Embryonic facial prominence (tissue), 1 donor: ENCODE measurements around the gene OPCML.

ENCODE experiments used
- DNase-seq: peaks from one replicate; pipeline ENCODE4 v3.0.0-alpha.2; 2016; ENCODE audit errors: extremely low spot score

OPCML gene

GRCh38 chr11:133360860-133361688 lies 171.2 kb downstream of the OPCML start:
- no peak for DNase-seq

DNA sequence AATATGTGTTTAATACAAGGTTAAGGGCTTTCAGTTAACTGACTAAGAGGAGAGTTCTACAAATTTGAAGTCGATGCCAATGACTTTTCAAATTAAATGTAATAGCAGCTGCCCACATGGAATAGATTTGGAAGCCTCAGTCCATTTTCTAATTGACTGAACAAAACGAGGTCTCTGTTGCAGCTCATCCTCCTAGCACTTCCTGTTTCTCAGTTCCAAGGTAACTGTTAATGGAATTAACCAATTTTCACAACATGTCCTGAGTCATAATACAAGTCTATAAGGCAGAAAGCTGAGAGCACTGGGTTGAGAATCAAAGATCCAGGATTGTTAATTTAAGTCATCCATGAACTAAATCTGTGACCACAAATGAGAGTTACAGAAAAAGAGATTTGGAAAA lies 177.2 kb downstream of the OPCML start:
- DNase-seq: no peak

- DNase-seq: no peak
Measured at GRCh38 chr11:133354069-133354468, 178.2 kb downstream of the OPCML start.

GRCh38 chr11:133350045-133350444 lies 182.3 kb downstream of the OPCML start:
- no peak for DNase-seq

GRCh38 chr11:133347988-133348387 lies 184.3 kb downstream of the OPCML start:
- no peak for DNase-seq

GRCh38 chr11:133346137-133346536 lies 186.2 kb downstream of the OPCML start:
- no peak for DNase-seq

- DNase-seq: no peak
Measured at GRCh38 chr11:133343951-133344350, 188.3 kb downstream of the OPCML start.

DNA sequence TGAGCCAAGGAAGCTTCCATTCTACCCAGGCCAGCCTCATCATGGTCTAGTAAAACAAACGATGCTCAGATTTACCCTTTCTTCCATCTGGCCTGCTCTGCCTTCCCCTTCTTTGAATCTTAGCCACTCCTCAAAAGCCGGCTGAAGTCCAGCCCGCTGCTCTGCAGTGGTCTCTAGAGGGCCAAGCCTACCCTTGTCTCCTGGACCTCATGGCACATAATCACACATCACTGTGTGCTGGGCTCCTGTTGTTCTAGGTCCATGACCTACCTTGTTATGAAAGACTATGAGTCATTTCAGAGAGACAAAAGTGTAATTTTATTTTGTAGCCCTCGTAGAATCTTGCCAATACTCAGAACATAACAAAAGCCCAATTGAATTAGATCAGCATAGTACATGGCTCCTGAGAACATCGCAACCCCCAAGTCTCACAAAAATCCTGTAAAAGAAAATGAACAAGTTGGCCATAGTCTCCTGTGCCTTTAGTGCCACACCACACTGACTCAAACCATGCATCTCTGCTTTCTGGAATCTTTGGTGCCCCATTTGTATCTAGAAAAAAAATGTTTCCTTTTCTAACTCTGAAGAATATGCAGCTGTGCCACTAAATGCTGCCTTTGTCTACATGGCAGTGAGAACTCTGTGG lies 192.7 kb downstream of the OPCML start:
- no peak for DNase-seq

DNA sequence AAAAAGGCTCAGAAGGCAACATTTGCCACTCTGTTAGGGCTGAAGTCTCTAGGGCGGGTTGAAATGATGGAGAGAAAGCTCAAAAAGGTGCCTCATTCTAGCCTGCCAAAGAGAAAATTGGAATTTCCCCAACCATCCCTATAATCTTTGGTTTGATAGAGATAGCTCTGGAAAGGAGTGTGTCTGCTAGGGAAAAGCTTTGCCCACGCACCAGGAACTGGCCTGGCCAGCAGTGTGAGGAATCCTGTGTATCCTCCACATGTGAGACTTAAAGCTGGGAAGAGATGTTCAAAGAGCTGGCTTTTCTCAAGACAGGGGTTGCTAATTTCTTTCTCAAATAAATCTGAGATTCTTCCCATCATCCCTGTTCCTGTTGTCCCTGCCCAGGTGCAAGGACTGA lies 193.7 kb downstream of the OPCML start:
- no peak for DNase-seq

GRCh38 chr11:133337951-133338418 lies 194.3 kb downstream of the OPCML start:
- no peak for DNase-seq

DNA sequence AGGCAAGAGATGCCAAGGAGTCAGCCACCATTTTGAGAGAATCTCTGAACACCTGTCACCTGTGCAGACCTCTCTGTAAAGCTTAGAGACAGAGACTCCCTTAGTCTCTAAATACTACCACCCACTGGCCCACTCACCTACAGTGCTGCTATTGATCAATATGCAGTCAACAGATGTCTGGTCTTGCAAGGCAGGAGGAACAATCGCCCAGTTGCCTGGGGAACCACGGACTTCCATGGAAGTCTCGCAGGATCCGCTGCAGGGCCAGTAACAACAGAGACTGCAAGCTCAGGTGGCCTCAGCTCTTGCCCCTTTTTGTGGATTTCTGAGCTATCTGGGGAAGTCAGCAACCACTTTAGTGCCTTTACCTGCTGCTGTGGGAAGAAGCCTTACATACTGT lies 195.1 kb downstream of the OPCML start:
- no peak for DNase-seq

DNA sequence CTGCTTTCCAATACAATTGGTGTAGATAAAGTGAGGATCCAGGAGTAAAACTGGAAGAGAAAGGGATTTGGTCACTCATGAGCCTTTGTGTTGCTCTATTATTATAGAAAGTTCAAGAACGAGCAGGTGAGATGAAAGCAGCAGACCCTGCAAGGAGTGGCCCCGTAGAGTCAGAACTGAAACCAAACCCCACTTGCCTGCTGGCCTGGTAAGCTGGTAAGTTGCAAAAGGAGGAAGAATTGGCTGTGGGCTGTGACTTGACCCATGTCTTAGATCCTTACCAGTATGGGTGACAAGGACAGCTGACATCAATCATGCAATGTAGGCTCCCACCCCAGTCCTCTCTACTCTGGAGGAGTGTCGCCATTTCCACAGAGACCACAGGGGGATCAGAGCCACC lies 201.3 kb downstream of the OPCML start:
- DNase-seq: no peak

- no peak for DNase-seq
Measured at GRCh38 chr11:133326849-133327248, 205.5 kb downstream of the OPCML start.

DNA sequence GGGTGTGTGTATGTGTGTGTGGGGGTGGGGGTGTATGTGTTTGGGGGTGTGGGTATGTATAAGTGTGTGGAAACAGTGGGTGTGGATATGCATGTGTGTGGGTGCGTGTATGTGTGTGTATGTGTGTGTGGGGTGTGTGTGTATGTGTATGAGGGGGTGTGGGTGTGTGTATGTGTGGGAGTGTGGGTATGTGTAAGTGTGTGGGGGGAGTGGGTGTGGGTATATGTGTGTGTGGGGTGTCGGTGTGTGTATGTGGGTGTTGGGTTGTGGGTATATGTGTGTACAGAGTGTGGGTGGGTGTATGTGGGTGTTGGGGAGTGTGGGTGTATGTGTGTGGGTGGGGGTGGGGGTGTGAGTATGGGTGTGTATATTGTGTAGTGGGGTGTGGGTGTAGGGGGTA lies 206.0 kb downstream of the OPCML start:
- DNase-seq: no peak

GRCh38 chr11:133325711-133326110 lies 206.6 kb downstream of the OPCML start:
- no peak for DNase-seq

GRCh38 chr11:133323354-133323753 lies 208.9 kb downstream of the OPCML start:
- no peak for DNase-seq

GRCh38 chr11:133318221-133318620 lies 214.1 kb downstream of the OPCML start:
- no peak for DNase-seq

DNA sequence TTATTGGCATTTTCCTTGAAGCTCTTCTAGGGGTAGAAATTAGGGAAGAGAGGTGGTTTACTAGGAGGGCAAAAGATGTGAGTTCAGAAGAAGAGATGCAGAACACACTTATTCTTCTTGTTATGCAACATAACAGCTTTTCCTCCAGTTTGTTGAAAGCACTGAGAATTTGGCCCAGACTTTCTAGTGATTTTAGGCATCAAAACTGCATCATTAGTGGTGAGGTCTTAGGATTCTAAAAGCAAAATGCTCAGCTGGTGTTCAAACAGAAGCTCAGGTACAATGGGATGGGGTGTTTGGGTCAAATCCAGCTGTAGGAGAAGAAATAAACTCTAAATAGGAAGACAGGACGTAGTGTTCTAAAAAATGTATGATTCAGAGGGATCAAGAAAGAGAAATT lies 221.1 kb downstream of the OPCML start:
- DNase-seq: no peak

- no peak for DNase-seq
Measured at GRCh38 chr11:133306019-133306418, 226.3 kb downstream of the OPCML start.

- DNase-seq: no peak
Measured at GRCh38 chr11:133305208-133305956, 226.9 kb downstream of the OPCML start.

DNA sequence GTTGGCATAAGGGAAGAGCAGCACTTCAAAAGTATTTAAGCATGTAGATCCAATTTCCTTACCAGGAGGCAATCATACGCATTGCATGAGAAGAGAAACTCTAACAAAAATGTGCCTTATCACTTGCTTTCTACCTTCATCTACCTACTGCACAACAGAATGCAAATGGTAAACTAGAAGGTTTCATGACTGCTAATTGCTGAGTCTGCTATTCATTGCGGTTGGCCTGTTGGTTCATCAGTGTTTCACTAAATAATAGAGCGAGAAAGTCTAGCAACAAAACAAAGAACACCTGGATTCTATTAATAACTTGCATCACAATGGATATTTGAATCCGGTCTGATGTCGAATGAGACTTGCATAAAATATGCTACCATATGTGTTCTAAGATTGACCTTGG lies 229.0 kb downstream of the OPCML start:
- no peak for DNase-seq

DNA sequence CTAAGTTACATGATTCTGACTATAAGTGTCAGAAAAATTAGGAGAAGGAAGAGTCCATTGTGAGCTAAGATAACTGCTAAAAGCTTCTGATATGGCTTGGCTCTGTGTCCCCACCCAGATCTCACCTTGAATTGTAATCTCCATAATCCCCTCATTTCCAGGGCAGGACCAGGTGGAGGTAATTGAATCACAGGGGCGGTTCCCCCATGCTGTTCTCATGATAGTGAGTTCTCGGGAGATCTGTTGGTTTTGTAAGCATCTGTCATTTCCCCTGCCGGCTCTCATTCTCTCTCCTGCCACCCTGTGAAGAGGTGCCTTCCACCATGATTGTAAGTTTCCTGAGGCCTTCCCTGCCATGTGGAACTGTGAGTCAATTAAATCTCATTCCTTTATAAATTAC lies 230.2 kb downstream of the OPCML start:
- DNase-seq: no peak

DNA sequence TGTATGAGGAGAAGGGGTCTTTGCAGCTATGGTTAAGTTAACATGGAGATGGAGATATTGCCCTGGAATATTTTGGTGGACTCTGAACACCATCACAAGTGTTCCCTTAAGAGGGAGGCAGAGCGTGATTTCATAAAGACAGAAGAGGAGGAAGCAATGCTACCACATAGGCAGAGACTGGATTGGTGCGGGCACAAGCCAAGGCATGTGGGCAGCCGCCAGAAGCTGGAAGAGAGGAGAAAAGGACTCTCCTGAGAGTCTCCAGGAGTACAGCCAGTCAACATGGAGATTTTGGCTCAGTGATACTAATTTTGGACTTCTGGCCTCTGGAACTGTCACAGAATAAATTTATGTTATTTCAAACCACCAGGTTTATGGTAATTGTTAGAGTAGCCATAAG lies 231.6 kb downstream of the OPCML start:
- DNase-seq: no peak
